Neural progenitor cell (in vitro differentiated cells): ENCODE results near the gene CSAG3.
"Not testable (repeated sequence)": the region's sequence is repeated elsewhere in the genome, so short reads cannot be mapped to it uniquely, and the experiment has no call there.

Experiments used
- EZH2 ChIP-seq: fragments of 200-600 bp; sonication (generic); IDR thresholded peaks from 2 replicates; pipeline ENCODE4 v1.6.1; 2017; ENCODE audit warnings: antibody characterized with exemption, mild to moderate bottlenecking, moderate library complexity
- TF ChIP-seq, protein P1 (sequence below): fragments of 200-600 bp; sonication (generic); IDR thresholded peaks from 2 replicates; pipeline ENCODE4 v1.5.1; 2017; ENCODE audit warnings: antibody characterized with exemption, mild to moderate bottlenecking

DNA sequence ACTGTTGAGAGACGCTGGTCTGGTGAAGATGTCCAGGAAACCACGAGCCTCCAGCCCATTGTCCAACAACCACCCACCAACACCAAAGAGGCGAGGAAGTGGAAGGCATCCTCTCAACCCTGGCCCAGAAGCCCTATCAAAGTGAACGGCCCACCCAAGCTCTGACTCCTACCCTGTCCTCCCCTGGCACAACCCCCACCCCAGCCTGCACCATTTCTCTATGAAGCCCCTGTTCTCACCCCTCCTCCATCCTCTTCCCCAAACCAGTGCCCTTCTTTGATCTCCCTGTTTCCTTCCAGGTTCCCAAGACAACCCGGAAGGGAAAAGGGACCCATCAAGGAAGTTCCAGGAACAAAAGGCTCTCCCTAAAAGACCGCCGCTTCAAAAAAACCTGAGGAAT, 526 bp downstream of the CSAG3 start:
- TF ChIP-seq, protein P1, sequence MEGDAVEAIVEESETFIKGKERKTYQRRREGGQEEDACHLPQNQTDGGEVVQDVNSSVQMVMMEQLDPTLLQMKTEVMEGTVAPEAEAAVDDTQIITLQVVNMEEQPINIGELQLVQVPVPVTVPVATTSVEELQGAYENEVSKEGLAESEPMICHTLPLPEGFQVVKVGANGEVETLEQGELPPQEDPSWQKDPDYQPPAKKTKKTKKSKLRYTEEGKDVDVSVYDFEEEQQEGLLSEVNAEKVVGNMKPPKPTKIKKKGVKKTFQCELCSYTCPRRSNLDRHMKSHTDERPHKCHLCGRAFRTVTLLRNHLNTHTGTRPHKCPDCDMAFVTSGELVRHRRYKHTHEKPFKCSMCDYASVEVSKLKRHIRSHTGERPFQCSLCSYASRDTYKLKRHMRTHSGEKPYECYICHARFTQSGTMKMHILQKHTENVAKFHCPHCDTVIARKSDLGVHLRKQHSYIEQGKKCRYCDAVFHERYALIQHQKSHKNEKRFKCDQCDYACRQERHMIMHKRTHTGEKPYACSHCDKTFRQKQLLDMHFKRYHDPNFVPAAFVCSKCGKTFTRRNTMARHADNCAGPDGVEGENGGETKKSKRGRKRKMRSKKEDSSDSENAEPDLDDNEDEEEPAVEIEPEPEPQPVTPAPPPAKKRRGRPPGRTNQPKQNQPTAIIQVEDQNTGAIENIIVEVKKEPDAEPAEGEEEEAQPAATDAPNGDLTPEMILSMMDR: not testable (repeated sequence)
- TF ChIP-seq EZH2: not testable (repeated sequence)
